GM23248 (cell line): ENCODE results near the gene CHKB.

Experiments
- EZH2 ChIP-seq: fragments of 200-600 bp; sonication (generic); IDR thresholded peaks from 2 replicates; pipeline ENCODE4 v1.6.1; 2018; ENCODE audit warnings: antibody characterized with exemption, mild to moderate bottlenecking; ENCODE audit not compliant: insufficient read depth, poor library complexity, severe bottlenecking
- EZH2phosphoT487 ChIP-seq: fragments of 200-600 bp; sonication (generic); IDR thresholded peaks from 2 replicates; pipeline ENCODE4 v1.6.1; 2018; ENCODE audit warnings: antibody characterized with exemption, moderate library complexity, mild to moderate bottlenecking, low read depth; ENCODE audit not compliant: insufficient read depth

- TF ChIP-seq EZH2 (no peak), EZH2phosphoT487 (no peak)
Measured at GRCh38 chr22:50610581-50610980, 27.9 kb upstream of the CHKB start.
